GM04504 (cell line): ENCODE data around the gene PDLIM7.

Experiments used
- DNase-seq: peaks from one replicate; pipeline ENCODE4 v3.0.0-alpha.2; 2012; ENCODE audit warnings: low read depth

PDLIM7 gene

DNA sequence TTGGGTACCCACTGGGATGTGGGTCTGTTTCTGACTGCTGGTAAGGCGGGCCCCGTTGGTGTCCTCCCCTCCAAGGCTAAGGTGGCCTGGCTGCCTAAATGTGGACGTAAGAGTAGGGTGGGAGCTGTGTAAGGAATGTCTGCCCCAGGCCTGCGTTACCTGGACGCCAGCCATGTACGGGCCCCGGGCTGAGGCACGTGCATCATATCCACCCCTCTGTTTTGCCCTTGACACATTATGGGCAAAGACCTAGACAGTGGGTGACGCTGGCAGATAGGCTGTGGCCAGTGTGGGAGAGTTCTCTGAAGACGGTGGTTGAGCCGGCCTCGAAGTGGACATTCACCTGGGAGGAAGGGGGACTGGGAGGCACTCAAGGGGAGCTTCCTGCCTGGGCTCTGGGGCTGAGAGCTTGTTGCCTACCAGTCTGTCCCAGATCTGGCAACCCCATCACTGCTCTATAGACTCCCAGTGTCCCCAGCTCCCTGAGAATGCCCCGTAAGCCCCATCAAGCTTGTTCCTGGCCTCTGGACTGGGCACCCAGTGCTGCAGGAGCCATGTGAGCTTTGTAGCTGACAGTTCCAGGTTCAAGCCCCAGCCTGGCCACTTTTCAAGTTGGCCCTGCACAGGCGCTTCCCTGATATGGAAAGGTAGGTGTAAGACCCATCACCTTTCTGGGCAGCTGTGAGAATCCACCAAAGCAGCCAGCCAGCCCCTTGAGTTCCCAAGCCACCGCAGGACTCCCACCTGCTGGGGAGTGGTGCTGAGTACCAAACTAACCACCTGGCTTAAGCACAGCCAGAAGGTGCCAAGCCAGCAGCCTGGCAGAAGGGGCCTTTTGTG, 54.0 kb downstream of the PDLIM7 start:
- no peak for DNase-seq

DNA sequence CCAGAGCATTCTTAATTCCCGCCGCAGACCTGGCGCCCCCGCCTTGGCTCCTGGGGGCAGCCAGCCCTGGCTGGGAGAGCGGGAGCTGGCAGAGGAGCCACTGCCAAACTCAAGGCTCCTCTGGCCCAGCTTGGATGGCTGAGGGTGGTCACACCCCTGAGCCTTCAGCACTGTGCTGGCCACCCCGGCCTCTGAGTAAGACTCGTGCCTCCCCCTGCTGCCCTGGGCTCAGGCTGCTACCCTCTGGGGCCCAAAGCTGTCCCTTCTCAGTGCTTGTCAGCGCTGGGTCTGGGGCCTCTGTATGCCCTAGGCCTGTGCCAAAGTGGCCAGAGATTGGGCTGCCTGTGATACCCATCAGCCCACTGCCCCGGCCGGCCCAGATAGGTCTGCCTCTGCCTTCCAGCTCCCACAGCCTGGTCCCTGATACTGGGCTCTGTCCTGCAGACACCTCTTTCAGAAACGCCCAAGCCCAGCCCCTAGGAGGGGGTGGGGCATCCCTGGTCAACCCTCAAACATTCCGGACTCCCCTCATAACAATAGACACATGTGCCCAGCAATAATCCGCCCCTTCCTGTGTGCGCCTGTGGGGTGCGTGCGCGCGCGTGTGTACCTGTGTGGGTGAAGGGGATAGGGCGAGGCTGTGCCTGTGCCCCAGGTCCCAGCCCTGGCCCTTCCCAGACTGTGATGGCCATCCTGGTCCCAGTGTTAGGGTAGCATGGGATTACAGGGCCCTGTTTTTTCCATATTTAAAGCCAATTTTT, 55.2 kb downstream of the PDLIM7 start:
- DNase-seq = no peak

DNA sequence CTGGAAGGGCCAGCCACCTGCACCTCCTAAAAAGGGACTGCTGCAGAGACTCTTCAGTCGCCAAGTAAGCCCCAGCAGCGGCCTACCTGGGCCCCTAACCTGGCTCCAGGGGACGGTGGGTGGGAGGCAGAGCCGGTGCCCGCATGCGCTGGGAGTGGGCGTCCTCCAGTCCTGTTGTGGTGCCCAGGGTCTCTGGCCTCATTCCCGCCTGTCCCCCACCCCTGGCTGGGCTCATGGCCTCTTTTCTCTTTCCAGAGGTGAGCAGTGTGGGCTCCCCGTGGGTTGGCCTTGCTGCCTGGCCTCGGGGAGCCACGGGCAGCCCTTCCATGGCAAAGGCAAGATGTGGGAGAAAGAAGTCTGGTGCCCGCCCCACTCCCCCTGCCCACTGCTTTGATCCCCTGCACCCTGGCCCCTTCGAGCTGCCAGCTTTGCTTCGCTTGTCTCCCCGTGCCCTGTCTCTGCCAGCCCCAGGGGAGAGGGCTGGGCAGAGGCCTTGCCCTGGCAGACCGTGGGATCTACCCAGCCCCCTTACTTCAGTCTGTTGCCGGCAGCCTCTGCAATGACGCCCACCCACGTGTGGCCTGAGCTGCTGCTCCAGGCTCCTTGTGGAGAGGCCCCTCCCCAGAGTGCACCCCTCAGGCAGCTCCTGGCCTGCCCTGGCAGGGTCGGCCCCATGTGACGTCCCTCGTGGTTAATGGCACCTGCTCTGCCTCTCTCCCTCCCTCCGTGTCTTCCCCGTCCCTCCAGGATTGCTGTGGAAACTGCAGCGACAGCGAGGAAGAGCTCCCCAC, 56.2 kb downstream of the PDLIM7 start:
- DNase-seq = no peak

DNA sequence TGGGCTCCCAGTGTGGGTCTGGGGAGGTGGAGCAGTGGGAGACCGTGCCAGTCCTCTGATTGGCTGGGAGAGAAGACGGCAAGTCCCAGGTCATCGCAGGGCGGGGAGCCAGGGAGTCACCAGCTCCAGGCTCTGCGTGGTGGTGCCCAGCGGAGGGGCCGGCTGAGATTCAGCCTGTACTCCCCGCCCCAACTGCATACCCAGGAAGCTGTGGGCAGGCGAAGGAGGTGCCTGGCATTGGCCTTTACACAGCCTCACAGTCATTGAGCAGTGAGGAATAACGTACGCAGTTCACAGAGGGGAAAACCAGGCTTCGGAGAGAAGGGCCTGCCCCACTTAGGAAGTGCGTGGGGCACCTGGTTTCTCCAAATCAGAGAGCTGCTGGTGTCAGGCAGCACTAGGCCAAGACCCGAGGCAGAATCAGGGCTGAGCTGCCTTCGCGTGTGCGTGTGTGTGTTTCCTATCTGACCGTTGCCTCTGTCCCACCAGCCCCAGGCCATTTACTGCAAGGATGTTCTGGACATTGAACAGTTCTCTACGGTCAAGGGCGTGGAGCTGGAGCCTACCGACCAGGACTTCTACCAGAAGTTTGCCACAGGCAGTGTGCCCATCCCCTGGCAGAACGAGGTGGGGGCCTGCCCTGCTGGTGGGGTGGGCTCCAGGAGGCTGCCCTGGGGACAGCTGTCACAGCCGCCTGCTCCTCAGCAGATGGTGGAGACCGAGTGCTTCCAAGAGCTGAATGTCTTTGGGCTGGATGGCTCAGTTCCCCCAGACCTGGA, 57.0 kb downstream of the PDLIM7 start:
- no peak for DNase-seq

DNA sequence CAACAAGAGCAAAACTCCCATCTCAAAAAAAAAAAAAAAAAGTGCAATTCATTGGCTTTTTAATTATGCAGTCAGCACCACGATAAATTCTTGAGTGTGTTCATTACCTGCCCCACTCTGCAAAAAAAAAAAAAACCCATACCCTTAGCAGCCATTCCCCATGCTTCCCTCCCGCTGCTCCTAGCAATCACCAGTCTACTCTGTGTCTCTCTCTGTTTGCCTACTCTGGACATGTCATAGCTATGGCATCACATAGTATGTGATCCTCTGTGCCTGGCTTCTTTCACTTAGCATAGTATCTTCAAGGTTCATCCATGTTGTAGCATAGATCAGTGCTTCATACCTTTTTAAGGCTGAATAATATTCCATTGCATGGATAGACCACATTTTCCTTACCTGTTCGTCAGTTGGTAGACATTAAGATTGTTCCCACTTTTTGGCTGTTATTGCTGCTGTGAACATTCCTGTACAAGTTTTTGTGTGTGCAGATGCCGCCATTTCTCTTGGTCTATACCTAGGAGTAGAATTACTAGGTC, 57.8 kb downstream of the PDLIM7 start:
- DNase-seq = no peak

DNA sequence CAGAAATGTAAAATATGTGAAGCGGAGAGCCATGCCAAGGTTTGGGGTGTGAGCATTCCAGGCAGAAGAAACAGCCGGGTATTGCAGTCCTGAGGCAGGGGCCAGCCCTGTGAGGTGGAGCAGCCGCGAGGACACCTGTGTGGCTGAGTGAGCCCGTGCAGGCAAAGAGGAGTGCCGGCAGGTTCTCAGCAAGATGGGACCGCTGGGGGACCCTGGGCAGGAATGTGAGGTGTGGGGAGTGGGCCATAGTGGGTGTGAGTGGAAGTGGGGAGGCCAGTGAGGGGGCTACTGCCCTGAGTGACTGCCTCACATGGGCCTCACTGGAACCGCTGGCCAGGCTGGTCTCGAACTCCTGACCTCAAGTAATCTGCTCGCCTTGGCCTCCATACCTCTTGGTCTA, 58.9 kb downstream of the PDLIM7 start:
- no peak for DNase-seq

DNA sequence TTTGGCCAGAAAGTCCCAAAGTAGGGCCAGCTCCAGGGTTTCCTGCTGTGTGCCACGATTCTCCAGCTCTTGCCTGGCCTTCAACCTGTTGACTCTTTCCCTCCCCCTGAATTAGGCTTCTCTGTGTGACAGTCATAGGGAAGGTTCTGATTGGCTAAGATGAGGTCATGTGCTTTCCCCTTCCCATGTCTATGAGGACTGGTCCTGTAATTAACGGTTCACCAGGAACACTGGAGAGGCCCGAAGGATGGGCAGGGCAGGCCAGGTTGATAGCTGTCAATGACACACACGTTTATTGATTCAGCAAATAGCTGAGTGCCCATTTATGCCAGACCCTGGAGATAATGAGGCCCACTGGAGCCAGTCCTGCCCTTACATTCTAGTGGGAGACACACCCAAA, 59.8 kb downstream of the PDLIM7 start:
- no peak for DNase-seq

DNA sequence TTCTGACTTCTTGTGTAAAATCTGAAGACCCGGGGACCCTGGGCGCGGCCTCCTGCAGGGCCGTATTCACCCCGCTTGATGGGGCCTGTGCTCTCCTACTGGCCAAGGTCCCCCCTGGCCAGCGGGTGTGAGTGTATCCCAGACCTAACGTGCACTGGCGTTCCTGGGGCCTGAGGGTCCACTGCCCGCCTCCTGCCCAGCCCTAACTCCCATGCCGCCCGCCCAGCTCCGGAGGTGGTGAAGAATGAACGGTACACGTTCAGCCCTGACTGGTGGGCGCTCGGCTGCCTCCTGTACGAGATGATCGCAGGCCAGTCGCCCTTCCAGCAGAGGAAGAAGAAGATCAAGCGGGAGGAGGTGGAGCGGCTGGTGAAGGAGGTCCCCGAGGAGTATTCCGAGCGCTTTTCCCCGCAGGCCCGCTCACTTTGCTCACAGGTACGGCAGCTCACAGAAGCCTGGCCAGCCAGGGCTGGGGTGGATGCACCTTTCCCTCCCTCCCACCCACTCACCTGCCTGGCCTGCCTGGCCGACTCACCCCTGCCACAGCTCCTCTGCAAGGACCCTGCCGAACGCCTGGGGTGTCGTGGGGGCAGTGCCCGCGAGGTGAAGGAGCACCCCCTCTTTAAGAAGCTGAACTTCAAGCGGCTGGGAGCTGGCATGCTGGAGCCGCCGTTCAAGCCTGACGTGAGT, 61.4 kb downstream of the PDLIM7 start:
- DNase-seq = no peak

DNA sequence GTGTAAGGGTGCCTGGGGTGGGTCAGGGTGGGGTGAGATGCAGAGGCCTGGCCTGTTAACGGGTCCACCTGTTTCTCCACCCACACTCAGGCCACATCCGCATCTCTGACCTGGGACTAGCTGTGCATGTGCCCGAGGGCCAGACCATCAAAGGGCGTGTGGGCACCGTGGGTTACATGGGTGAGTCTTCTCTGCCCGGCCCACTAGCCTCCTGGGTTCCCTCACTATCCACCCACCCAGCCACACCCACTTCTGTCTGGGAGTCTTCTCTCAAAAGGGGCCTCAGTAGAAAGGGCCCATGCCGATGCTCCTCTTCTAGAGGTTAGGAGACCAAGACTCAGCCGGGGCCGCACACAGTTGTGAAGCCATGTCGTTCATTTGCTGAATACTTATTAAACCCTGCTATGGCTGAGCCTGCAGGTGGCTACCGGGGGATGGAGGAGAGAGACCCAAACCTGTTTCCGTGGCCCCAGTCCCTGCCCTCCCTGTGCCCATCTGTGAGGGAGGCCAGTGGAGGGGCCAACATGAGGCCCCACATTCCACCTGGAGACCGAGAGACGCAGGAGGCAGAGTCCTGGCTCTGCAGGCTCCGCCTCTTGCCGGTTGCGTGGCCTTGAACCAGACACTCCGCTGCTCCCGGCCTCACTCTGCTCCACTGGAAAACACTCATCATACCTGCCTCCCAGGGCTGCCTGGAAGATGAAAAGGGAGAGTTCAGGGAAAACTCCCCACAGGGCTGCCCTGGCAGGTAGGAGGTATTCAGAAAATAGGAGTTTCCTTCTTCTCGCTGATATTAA, 62.3 kb downstream of the PDLIM7 start:
- DNase-seq = no peak

DNA sequence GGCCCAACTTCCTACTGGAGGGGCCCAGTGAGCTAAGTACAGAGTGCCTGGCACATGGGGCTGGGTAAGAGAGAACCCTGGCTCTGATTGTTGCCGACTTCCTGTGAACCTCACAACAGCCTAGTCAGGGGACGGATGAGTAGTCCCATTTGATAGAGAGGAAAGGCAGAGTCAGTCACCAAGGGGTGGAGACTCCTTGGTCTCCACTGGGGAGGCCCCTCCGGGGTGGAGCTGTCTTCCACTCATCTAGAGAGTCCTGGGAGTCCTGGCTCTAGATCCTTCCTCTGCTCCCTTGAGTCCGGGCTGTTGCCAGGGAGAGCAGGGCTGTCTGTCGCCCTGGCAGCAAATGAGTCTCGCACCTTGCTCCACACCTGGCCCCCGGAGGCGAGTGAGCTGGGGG, 63.0 kb downstream of the PDLIM7 start:
- no peak for DNase-seq

DNA sequence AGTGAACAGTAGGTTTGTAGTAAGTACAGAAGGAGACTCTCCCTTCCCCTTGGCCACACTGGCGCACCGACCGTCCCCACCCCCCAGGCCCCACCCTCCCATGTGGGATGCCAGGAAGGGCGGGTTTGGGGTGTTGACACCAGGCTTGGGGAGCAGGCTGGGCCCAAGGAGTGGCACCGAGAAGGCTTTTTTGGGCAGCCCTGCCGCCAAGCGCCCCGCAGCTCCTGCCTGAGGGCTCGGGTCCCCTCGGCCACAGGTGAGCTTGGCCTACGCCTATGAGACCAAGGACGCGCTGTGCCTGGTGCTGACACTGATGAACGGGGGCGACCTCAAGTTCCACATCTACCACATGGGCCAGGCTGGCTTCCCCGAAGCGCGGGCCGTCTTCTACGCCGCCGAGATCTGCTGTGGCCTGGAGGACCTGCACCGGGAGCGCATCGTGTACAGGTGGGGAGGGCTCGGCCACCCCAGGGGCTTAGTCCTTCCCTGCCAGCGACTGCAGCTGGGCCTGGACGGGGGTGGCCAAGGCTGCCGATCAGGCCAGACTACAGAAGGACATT, 63.7 kb downstream of the PDLIM7 start:
- DNase-seq = no peak
